Measurements from ENCODE around the gene EFL1.

EFL1 gene

DNA sequence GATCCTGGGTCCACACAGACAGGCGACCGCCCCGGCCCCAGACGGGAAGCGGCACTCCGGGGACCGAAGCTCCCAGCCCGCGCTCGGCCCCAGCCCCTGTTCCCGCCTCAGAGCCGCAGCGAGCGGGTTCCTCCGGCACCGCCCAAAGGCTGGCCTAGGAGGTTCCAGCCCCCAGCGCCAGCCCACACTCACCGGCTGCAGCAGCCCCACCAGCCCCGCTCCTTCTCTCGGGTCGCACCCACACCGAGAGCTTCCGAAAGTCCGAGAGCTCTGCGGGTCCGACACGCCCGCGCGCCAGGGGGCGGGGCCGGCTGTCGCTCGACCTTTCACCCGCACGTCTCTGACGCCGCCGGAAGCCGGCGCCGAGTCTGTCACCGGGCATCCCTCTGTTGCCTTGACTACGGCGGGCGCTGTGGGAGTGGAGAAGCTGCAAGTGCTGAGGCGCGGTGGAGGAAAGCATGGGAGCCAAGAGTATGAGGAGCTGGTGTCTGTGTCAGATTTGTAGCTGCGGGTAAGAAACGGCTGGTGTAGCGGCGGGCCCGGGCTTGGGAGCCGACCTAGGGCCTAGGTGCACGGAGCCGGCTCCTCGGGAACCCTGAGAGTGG lies at the start of gene EFL1, which contains the start of gene SAXO2:
EFL1 (minus strand) TSS at position 313 of the 605 bp plus-strand sequence. CDS start 956 bp downstream, outside the sequence.
SAXO2 (plus strand) TSS at position 397 of the 605 bp plus-strand sequence; CDS start at position 459, 62 bp downstream.
- TF ChIP-seq CTCF (IDR thresholded peaks at IDR 0.05), result no peak

GRCh38 chr15:82309802-82310201 lies 47.3 kb upstream of the EFL1 start:
- no peak for TF ChIP-seq CTCF (IDR thresholded peaks at IDR 0.05)

GRCh38 chr15:82307714-82308081 lies 45.2 kb upstream of the EFL1 start:
- TF ChIP-seq CTCF (IDR thresholded peaks at IDR 0.05), result no peak

DNA sequence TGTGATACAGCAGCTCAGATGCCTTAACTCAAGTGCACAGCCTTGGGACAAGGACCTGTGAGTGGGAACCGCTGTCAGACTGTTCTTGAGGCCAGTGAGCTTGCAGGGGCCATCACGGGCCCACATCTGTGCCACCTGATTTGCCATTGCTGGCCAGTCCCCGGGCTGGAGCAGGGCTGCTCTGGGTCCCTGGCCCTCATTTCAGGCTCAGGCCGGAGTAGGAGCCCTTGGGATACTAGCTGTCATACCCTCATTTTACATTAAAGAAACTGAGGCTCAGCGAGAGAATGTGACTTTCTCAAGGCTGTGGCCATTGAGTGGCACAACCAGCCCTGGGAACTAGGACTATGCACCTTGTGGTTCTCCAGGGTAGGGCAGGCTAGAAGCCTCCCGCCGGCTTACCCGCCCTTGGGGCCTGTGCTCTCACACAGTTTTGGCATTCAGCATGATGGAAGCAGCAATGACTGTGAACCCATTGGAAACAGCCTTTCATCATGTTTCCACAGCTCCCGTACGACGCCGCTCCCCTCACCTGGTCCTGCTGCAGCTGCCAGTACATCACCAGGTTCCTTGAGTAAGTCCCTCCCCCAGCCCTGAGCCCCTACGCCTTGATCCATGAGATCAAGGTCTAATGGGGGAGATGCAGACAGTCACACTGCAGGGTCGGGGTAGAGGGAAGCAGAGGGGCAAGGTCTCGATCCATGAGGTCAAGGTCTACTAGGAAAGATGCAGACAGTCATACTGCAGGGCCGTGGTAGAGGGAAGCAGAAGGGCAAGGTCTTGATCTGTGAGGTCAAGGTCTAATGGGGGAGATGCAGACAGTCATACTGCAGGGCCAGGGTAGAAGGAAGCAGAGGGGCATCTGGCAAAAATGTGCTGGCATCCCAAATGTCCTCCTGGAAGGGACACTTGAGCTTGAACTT lies 44.5 kb upstream of the EFL1 start:
- no peak for TF ChIP-seq CTCF (IDR thresholded peaks at IDR 0.05)

- no peak for TF ChIP-seq CTCF (IDR thresholded peaks at IDR 0.05)
Measured at GRCh38 chr15:82305621-82306048, 43.1 kb upstream of the EFL1 start.

DNA sequence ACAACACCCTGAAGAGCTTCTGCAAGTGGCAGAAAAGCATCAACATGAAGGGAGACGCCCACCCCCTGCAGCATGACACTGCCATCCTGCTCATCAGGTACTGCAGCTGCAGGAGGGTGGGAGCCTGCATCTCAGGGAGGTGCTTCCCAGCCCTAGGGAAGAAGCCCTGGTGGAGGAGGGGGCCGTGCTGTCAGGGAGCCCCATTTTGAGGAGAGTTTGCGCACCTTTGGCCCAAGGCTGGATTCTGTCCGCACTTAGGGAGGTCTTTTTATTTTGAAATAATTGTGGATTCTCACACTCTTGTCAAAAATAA lies 42.2 kb upstream of the EFL1 start:
- no peak for TF ChIP-seq CTCF (IDR thresholded peaks at IDR 0.05)

GRCh38 chr15:82303956-82304777 lies 41.6 kb upstream of the EFL1 start:
- no peak for TF ChIP-seq CTCF (IDR thresholded peaks at IDR 0.05)

All from LNCAP (cell line).